ENCODE results near the gene ANAPC1.
A peak's percentile ranks its signal among the peaks of the same experiment; 100 is the strongest.
"Not testable (repeated sequence)": the region's sequence is repeated elsewhere in the genome, so short reads cannot be mapped to it uniquely, and the experiment has no call there.

The ANAPC1 gene

DNA sequence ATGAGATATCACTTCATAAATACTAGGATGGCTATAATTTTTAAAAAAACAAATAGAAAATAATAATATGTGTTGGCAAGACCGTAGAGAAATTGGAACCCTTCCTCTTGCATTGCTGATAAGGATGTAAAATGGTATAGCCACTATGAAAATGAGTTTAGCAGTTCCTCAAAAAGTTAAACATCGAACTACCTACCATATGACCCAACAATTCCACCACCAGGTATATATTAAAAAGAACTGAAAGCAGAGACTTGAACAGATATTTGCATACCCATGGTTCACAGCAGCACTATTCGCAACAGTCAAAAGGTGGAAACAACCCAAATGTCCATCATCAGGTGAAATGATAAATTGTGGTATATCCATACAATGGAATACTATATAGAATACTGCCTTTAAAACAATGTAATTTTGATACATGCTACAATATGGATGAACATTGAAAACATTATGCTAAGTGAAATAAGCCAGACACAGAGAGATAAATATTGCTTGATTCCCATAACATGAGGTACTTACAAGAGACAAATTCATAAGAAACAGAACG is 55.7 kb downstream of the ANAPC1 start:
- DNase-seq (ENCODE audit: low spot score in 2 of 2); H3K4me1 Mint-ChIP-seq; H3K4me3 Mint-ChIP-seq; H3K27me3 Mint-ChIP-seq; H3K27ac Mint-ChIP-seq; H3K9me3 Mint-ChIP-seq: not testable (repeated sequence)
- ATAC-seq (ENCODE audit: low read depth), result peak; percentile 45
- peaks cover 29% of the 10 kb centered on the region for H3K36me3 Mint-ChIP-seq

DNA sequence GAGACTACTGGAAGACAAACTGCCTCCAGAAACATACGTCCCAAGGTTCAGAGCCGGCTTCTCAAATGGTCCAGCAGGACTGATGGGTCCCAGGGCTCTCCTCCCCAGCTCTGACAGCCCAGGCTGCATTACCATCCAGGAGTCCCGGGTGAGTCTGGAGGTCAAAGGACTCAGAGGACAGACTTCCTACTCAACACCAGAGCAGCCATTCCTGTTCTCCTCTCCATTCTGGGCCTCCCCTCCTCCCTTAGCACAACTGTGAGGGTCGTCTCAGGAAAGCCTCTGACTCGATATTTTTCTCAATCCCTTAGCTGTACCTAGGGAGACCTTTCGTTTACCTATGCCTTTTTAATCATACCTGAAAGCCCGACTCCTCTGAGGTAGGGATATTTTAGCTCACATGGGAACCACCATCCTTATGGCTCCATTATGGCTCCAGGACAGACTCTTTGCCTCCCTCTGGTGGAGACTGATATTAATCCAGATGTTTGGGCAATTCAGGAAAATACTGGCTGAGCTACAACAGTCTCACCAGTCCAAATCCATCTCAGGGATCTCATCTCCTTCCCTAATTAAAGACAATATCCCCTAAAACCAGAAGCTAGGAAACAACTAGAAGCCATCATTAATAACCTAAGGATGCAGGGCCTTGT is 70.9 kb downstream of the ANAPC1 start:
- not testable (repeated sequence) for DNase-seq (ENCODE audit: low spot score in 2 of 2); H3K4me3 Mint-ChIP-seq; H3K4me1 Mint-ChIP-seq; ATAC-seq (ENCODE audit: low read depth); H3K36me3 Mint-ChIP-seq; H3K9me3 Mint-ChIP-seq; H3K27ac Mint-ChIP-seq; H3K27me3 Mint-ChIP-seq

DNA sequence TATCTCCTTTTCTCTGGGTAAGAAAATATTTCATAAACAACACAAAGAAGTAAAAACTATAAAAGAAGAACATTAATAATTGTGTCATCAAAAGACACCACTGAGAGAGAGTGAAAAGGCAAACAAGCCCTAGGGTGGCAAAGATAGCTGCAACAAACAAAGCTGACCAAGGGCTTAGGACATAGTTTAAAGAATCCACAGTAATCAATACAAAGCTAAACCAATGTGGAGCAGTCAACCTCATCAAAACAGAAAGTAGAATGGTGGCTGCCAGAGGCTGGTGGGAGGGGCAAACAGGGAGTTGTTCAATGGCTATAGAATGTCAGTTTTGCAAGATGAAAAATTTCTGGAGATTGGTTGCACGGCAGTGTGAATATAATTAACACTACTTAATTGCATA is 93.4 kb downstream of the ANAPC1 start:
- not testable (repeated sequence) for H3K4me3 Mint-ChIP-seq; H3K9me3 Mint-ChIP-seq; DNase-seq (ENCODE audit: low spot score in 2 of 2); H3K27me3 Mint-ChIP-seq; H3K4me1 Mint-ChIP-seq; H3K27ac Mint-ChIP-seq; H3K36me3 Mint-ChIP-seq; ATAC-seq (ENCODE audit: low read depth)

DNA sequence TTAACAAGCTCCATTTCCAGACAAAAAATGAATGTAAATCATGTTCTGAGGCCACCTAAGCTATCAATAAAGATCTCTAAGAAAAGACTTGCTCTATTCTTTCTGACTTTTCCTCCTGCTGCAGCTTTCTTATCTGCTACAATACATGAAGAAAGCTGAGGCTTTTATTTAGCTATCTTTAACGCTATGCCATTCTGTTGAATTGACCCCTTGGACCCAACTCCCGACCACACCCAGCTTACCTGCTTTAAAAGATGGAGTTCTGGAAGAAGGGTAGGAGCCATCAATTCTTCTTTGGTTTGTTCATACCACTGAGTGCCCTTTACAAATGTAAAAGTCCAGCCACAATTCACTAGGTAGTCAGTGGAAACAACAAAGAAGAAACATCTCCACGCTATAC is 99.9 kb downstream of the ANAPC1 start:
- not testable (repeated sequence) for H3K4me1 Mint-ChIP-seq; ATAC-seq (ENCODE audit: low read depth); H3K9me3 Mint-ChIP-seq; H3K36me3 Mint-ChIP-seq; H3K27ac Mint-ChIP-seq; H3K27me3 Mint-ChIP-seq; DNase-seq (ENCODE audit: low spot score in 2 of 2); H3K4me3 Mint-ChIP-seq

DNA sequence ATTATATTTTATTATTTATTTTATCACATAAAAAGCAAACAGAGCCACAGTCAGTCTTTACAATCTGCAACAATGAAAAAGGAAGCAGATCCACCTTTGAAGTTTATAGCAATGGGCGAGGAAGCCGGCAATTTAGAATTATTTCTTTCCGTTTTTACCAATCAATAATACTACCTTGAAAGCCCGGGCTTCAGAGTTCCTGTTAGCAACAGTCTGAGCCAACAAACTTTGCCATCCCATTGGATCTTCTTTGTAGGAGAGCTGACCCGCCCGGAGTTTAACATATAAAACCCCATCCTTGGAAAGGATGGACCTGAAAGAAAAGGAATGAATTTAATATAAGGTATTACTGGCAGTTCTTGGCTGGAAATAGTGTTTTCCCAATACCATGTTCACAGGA is 101.8 kb downstream of the ANAPC1 start:
- ATAC-seq (ENCODE audit: low read depth); DNase-seq (ENCODE audit: low spot score in 2 of 2); H3K9me3 Mint-ChIP-seq; H3K27ac Mint-ChIP-seq; H3K4me1 Mint-ChIP-seq; H3K27me3 Mint-ChIP-seq; H3K36me3 Mint-ChIP-seq; H3K4me3 Mint-ChIP-seq: not testable (repeated sequence)

DNA sequence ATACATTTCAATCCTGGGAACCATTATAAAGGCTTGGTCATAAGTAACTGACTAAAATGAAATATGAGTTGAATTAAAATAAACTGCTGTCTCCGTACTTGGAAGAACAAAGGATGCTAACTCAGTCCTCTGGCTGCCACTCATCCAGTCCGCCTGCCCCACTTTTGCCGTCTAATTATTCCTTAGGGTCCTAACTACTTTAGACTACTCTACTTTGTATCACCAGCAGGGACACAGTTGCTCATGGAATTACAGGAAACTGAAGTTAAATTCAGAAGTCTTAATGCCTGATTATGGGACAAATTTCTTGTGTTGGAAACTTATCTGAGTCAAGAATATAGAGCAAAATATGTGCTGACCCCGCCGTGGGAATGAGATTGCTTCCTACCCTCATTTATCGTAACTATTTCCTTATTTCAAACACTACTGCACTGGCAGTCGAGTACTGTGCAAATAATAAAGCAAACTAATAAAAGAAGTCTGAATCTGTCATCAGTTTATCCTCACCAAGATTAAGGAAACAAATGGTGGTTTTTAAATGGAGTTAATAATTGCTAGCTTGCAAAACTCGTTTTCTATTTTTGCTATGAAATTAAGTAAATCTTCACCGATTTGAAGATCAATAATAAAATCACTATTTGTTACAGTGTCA is 102.4 kb downstream of the ANAPC1 start:
- not testable (repeated sequence) for H3K4me3 Mint-ChIP-seq; H3K27me3 Mint-ChIP-seq; H3K36me3 Mint-ChIP-seq; H3K4me1 Mint-ChIP-seq; ATAC-seq (ENCODE audit: low read depth); H3K9me3 Mint-ChIP-seq; H3K27ac Mint-ChIP-seq; DNase-seq (ENCODE audit: low spot score in 2 of 2)

DNA sequence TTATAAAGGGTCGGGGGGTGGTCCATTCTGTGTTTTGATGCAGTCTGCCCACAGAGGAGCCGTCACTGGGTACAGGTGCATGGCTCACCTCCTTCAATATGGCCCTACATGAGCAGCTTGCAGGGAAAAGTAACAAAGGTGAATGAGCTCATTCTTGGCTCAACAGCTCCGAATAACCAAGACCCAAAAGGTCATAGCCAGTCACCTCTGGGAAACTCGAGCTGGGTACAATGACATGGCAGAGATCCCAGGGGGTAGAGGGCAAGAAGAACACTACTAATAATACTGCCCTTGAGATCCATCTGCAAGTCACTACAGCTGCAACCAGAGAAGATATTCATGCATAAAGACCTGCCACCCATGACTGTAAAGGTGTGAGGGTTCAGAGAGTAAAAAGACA is 106.8 kb downstream of the ANAPC1 start:
- not testable (repeated sequence) for H3K4me1 Mint-ChIP-seq; H3K9me3 Mint-ChIP-seq; H3K4me3 Mint-ChIP-seq; H3K27ac Mint-ChIP-seq; H3K36me3 Mint-ChIP-seq; ATAC-seq (ENCODE audit: low read depth); H3K27me3 Mint-ChIP-seq; DNase-seq (ENCODE audit: low spot score in 2 of 2)

DNA sequence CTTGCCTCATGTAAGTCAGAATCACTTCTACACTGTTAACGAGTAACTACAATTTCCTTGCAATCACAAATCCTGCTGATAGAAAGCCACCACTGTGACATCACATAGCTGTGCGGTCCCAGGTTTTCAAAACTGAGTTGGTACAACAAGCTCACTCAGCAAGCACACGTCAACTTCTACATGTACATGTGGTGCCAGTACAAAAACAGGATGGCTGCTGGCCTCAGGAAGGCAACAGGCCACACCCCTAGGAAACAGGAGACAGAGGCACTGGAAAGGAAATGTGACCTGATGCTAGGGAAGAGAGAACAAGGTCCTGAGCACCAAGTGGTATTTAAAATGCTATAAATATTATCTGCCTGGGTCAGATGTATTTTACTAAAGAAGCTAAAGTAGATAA is 107.7 kb downstream of the ANAPC1 start:
- not testable (repeated sequence) for H3K27ac Mint-ChIP-seq; H3K9me3 Mint-ChIP-seq; ATAC-seq (ENCODE audit: low read depth); DNase-seq (ENCODE audit: low spot score in 2 of 2); H3K36me3 Mint-ChIP-seq; H3K4me1 Mint-ChIP-seq; H3K4me3 Mint-ChIP-seq; H3K27me3 Mint-ChIP-seq

DNA sequence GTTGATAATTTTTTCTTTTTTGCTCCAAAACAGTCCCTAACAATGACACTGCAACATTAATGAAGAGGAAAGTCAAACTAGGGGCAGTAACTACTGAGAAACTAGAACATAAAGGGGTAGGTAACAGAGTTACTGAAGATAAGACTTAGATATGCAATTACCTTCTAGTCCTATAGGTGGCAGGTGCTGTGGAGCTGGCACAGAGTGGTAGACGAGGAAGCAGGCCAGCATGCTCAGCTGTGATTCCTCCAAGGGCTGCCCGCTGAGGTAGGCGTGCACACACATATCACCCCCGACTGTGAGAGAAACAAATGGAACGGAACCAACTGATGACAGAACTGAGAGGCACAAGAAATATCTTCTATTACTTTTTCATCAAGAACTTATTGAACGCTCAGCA is 111.8 kb downstream of the ANAPC1 start:
- not testable (repeated sequence) for H3K27ac Mint-ChIP-seq; H3K9me3 Mint-ChIP-seq; H3K4me1 Mint-ChIP-seq; H3K27me3 Mint-ChIP-seq; H3K4me3 Mint-ChIP-seq; DNase-seq (ENCODE audit: low spot score in 2 of 2)
- H3K36me3 Mint-ChIP-seq, result peaks cover 10% of the 10 kb centered on the region
- peak; percentile 69 for ATAC-seq (ENCODE audit: low read depth)

DNA sequence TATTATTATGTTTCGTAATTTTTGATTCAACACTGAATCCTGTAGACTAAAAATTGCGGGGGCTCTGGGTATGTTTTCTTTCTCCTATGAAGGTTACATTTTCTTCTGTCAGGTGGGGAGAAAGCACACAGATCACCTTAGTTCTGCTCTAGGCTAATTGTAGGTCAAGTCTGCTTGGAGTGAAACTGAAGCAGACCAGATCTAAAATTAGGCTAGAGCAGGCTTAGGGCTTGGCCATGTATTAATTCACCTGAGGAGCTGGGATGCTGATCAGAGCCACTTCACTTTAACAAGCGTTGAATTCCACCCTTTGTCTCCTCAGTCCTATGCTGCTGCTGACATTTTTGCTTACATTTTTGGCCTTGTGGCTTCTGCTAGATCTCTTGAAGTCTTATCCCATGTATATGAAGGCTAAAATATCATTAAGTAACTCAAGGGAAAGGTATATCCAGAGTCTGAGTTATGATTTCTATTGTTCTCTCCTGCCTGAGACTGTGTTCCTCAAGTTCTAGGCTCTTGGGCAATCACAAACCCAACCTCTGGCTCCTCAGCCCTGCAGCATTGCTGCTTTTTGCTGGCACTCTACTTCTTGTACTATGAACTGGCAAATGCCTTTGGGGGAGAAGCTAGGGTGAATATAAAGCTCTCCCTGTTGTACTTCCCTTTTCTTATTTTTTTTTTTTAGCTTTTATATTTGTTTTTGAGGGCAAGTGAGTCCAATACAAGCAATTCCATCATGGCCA is 112.9 kb downstream of the ANAPC1 start:
- H3K9me3 Mint-ChIP-seq; H3K4me3 Mint-ChIP-seq; ATAC-seq (ENCODE audit: low read depth); DNase-seq (ENCODE audit: low spot score in 2 of 2); H3K27me3 Mint-ChIP-seq; H3K27ac Mint-ChIP-seq; H3K4me1 Mint-ChIP-seq: not testable (repeated sequence)
- H3K36me3 Mint-ChIP-seq, result peaks cover 10% of the 10 kb centered on the region

DNA sequence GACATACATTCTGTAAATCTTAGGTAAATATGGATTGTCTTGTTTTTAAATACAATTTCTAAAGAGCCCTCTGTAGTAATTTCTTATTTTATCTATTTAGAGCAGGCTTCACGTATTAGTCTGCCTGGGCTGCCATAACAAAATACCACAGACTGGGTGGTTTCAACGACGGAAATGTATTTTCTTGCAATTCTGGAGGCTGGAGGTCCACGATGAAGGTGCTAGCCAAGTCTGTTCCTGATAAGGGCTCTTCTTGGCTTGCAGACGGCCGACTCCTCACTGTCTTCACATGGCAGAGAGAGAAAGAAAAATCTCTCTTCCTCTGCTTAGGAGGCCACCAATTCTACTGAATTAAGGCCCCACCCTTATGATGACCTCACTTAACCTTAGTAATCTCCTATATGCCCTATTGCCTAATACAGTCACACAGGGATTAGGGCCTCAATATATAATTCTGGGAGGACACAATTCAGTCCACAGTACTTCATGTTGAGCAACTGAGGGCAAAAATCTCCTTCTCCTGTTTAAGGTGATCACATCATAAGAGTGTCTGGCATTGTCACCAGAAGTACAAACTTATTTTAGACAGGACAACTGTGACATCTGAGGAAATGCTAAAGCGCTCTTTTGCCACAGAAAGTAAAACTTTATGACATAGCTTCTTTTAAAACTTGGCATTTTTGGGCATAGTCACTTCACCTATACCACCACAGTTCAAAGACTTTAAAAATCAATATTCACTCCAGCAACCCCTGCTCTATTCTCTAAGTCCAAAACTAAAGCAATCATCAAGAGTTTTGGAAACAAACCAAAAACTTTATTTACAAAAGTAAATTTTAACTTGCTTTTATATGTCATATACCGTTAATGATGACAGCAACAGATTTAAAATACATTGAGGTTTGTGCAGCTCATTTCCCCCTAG is 115.5 kb downstream of the ANAPC1 start:
- H3K4me1 Mint-ChIP-seq; DNase-seq (ENCODE audit: low spot score in 2 of 2); ATAC-seq (ENCODE audit: low read depth); H3K36me3 Mint-ChIP-seq; H3K27ac Mint-ChIP-seq; H3K27me3 Mint-ChIP-seq; H3K9me3 Mint-ChIP-seq; H3K4me3 Mint-ChIP-seq: not testable (repeated sequence)

DNA sequence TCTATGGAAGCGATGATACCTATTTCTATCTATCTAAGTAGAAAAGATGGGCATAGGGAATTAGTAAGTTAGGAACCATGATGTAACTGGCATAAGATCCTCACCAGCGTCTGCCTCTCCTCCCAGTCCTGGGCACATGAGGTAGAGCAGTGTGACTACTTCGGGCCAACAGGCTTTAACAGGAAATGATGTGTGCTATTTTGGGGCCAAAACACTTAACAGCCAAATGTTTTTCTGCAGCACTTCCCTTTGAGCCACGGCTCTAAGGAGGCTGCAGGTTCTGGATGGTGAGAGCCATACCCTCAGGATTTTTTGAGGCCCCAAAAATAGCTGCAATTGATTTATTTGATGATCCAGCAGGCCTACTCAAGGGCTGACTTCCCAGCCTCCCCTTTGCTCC is 116.9 kb downstream of the ANAPC1 start:
- not testable (repeated sequence) for H3K4me1 Mint-ChIP-seq; H3K4me3 Mint-ChIP-seq; DNase-seq (ENCODE audit: low spot score in 2 of 2); ATAC-seq (ENCODE audit: low read depth); H3K9me3 Mint-ChIP-seq; H3K36me3 Mint-ChIP-seq; H3K27ac Mint-ChIP-seq; H3K27me3 Mint-ChIP-seq

DNA sequence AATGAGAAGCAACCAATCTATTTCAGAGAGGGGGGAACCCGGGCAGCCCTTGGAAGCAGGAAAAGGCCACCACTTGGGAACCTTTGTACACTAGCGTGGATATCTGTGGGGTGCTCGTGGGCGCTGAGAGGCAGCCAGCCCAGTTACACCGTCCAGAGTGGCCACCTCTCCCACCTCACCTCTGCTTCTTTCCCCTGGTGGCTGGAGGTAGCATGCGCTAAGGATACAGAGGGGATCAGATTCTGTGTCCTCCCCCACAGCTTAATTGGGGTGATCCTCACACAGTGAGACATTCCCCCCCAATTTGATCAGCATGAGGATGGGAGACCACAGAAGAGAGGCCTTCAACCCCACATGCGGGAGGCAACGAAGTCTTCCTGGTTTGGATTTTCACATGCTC is 117.7 kb downstream of the ANAPC1 start:
- not testable (repeated sequence) for H3K36me3 Mint-ChIP-seq; H3K27ac Mint-ChIP-seq; H3K9me3 Mint-ChIP-seq; ATAC-seq (ENCODE audit: low read depth); DNase-seq (ENCODE audit: low spot score in 2 of 2); H3K27me3 Mint-ChIP-seq; H3K4me1 Mint-ChIP-seq; H3K4me3 Mint-ChIP-seq

DNA sequence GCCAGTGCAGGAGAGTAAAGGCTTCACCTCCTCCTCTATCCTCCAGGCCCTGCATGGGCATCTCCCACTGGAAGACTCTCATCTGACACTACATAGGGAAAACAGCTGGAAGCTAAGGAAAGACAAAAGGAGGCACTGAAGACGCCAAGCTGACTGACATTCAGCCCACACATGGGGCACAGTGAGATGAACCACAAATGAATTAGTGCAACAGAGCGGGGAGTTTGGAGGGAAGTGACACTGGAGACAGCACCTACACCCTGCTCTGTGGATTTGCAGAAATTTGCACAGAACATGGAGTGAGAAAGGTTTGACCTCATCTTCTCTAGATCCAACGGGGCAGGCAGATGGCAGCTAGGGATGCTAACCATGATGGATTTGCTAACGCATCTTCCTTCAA is 119.8 kb downstream of the ANAPC1 start:
- not testable (repeated sequence) for H3K4me1 Mint-ChIP-seq; H3K9me3 Mint-ChIP-seq; H3K27ac Mint-ChIP-seq; H3K27me3 Mint-ChIP-seq; ATAC-seq (ENCODE audit: low read depth); DNase-seq (ENCODE audit: low spot score in 2 of 2); H3K4me3 Mint-ChIP-seq; H3K36me3 Mint-ChIP-seq
